UCSD-AML1 (cell line): Measurements from ENCODE around the gene GABPB1.

ENCODE experiments used
- DNase-seq: peaks from one replicate; lab custom pipeline; 2025; ENCODE audit not compliant: unreplicated experiment; lab: John Stamatoyannopoulos, UW

The GABPB1 gene

GRCh38 chr15:50244959-50245624, 109.9 kb downstream of the GABPB1 start:
- no peak for DNase-seq

DNA sequence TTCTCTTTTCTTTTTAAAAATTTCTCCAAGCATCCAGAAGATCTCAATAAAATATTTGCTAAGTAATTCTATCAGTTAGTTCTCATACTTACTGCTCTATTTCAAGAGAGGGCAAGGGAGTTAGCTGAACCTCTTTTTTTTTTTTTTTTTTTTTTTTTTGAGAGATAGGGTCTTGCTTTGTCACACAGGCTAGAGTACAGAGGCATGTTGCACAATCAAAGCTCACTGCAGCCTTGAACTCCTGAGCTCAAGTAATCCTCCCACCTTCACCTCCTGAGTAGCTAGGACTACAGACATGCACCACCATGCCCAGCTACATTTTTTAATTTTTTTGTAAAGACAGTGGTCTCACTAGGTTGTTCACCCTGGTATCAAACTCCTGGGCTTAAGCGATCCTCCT, 110.8 kb downstream of the GABPB1 start:
- DNase-seq = no peak

DNA sequence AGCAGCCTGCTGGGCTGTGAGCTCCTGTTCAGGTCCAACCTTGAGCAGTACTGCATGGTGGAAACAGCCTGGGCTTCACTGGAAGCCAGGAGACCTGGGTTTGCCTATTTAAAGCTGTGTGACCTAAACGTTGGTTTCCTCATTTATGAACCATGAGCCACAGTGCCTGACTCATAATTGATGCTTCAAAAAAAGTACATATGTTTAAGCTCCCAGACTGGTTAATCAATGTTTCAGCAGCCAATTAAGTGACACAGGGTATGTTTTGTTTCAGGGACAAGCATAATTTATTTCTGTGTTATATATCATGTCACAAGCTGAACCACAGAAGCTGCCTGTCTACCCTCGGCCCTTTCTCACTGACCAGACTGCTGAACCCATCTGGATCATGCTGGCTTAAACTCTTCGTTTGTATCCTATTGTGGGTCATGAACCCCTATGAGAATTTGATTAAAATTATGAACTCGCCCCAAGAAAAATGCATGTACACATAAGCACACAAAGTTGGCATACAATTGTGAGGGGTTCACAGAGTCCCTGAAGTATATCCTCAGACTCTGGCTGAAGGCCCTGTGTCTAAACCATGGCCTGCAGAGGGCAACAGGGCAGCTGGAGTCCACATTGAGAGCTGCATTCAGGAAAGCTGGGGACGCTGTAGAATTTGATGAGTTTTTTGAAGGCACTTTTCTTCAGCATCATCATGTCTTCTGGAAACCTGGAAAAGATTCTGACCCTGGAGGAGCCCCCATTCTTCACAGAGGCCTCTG, 113.1 kb downstream of the GABPB1 start:
- no peak for DNase-seq

GRCh38 chr15:50238255-50238654, 116.7 kb downstream of the GABPB1 start:
- DNase-seq = no peak

DNA sequence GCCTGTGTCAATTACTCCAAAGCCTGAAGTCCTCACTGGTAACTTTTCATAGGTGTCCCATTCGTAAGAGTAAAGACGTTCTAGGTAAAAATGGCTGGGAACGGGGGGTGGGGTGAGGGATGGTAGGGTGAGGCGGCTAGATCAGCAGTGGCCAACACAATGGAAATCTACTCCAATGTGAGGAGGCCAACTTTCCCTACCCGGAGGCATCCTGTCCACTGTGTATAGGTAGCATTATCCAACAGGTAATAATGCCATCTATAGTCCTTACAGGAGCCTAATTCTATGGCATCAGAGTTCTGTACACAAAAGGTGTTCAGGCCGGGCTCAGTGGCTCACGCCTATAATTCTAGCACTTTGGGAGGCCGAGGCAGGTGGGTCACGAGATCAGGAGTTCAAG, 118.6 kb downstream of the GABPB1 start:
- DNase-seq = no peak

DNA sequence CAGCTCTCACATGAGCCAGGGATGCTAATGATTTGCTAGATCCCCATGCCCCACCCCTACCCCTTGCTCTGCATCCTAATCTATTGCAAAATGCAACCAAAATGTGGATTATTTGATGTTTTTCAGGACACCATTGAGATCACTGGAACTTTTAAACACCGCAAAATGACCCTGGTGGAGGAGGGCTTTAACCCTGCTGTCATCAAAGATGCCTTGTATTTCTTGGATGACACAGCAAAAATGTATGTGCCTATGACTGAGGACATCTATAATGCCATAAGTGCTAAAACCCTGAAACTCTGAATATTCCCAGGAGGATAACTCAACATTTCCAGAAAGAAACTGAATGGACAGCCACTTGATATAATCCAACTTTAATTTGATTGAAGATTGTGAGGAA, 119.2 kb downstream of the GABPB1 start:
- DNase-seq = no peak

- DNase-seq = no peak
These were observed 120.2 kb downstream of the GABPB1 start for GRCh38 chr15:50234764-50235163.

DNA sequence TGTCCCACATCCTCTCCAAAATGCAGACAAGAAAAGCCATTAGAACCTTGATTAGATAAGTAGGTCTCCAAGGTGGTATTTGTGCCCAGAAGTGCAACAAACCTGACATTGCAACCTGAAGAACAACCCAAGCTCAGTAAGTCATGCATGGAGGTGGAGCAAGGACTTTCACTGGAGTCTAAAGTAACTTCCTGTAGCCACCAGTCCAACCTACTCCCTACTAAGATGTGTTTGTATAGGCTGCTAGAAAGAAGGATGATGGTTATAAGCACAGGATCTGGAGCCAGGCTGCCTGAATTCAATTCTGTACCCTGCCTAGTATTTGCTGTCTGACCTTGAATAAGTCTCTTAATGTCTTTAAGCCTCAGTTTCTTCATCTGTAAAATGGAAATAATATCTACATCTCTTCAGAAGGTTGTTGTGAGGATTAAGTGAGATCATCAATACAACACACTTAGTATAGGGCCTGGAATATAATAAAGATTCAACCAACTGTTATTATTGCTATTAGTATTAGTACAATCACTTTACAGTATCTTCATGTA, 121.7 kb downstream of the GABPB1 start:
- no peak for DNase-seq

GRCh38 chr15:50232791-50233190, 122.2 kb downstream of the GABPB1 start:
- no peak for DNase-seq

GRCh38 chr15:50231761-50232160, 123.2 kb downstream of the GABPB1 start:
- DNase-seq = no peak

GRCh38 chr15:50229336-50229735, 125.7 kb downstream of the GABPB1 start:
- DNase-seq = no peak

DNA sequence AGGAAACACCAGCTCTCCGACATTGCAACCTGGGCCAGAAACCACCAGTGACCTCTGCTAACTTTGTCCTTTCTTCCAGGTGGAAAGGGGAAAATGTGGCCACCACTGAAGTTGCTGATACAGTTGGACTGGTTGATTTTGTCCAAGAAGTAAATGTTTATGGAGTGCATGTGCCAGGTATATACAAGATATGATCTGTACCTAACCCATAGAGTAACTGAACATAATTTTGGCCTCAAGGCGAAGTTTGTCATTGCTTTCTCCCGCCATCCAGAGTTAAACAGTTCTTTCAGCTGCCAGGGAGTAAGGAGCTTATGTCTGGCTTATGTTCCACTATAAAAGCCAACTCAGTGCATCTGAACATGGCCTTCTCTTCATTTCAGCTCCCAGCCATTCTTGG, 126.1 kb downstream of the GABPB1 start:
- no peak for DNase-seq

- DNase-seq = no peak
These were observed 127.9 kb downstream of the GABPB1 start for GRCh38 chr15:50227076-50227475.

DNA sequence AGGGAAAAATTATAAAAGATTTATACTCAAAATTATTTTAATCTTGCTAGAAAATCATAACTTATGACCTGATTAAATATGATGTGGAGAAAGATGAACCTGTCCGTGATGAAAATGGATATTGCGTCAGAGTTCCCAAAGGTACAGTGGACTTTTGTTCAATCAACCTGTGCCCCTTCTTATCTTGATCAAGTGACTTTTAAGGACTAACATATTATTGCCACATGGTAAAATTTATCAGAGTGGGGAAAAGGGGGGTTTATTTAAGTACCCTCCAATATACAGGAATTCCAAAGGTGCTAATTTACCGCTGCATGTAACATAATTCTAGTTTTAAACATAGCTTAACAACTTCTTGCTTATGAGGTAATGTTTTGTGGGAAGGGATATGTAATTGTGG, 129.1 kb downstream of the GABPB1 start:
- no peak for DNase-seq
